ENCODE data around the gene ATXN3. TPM values are rescaled to one million over a fixed set of nuclear protein-coding genes. Genes with fewer than 3 reads are reported as not detected.
A peak's percentile ranks its signal among the peaks of the same experiment; 100 is the strongest.

Gene ATXN3
- total and polyA plus RNA-seq, 2 of the 13 experiments (the other 11 are each of a cell fraction or from before 2014, with no cell fraction given): 14.9 to 17.3 TPM

DNA sequence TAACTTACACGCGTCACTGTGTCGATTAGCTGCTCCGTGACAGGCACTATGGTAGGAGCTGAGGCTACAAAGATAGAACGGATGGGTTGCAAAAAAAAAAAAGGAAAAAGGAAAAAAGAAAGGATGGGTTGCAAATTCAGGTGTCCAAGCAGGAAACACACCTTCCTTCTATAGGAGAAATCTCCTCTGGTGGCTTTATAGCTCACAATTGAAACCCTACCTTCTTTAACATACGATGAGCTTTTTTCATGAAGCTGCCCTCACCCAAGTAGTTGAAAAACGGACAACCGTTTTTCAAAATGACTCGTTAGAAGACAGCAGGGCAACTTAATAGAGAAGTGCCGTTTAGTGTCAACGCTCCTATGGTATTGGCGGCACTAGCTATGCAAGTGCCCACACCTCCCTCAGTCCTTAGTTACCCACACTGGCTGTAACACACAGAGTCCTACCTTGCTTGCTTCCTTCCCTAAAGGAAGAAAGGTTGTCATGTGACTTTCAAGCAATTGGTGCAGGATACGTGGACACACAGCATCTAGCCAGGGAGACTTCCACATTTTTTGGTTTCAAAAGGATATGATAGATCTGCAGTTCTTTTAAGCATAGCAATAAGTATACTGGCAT, 65.8 kb downstream of the ATXN3 start:
- CTCF ChIA-PET (ENCODE audit: low intra/inter-chr PET ratio, low total read pairs): no interaction called here
- intact Hi-C loops (cut with micrococcal nuclease; ENCODE audit: unreplicated experiment): loop anchor here (1.0 kb wide), 1 partner anchor 66 kb away; the partner anchor contains the start of gene ATXN3
- Histone ChIP-seq H3K9me3 (ENCODE audit: low read length) (no peaks in the 10 kb centered on the region), H3K4me1 (ENCODE audit: insufficient read depth, low read length) (peaks cover 40% of the 10 kb centered on the region), H3K4me3 (replicated peaks in 1 of 3; ENCODE audit: insufficient read depth in 1 of 3, low read depth in 2 of 3, low read length in 3 of 3) (peak overlapping the region; percentile 77 to 91 (median 89)), H3K27me3 (ENCODE audit: control insufficient read depth in 1 of 2, insufficient read depth in 2 of 2, low read length in 2 of 2) (no peaks in the 10 kb centered on the region; a peak in 2 of 5 replicates), H3K36me3 (replicated peaks in 1 of 2; ENCODE audit: control insufficient read depth in 1 of 2, insufficient read depth in 2 of 2, low read length in 2 of 2) (no peaks in the 10 kb centered on the region), H3K79me2 (ENCODE audit: insufficient read depth, low read length) (peaks cover 44% of the 10 kb centered on the region), H3K9ac (ENCODE audit: insufficient read depth, low read depth, low read length) (peak overlapping the region; percentile 98), H3K27ac (ENCODE audit: extremely low read length, insufficient read depth, low read length) (peak overlapping the region; percentile 97), H3K4me2 (ENCODE audit: low read depth, low read length) (peak overlapping the region; percentile 92), H4K20me1 (ENCODE audit: insufficient read depth, low read length) (peaks cover 9% of the 10 kb centered on the region; the same call in 1 of the 2 replicates), H2AFZ (ENCODE audit: low read length) (peak overlapping the region; percentile 85)
- no TSS peak for BruUV-seq (replicated peaks)
- ATAC-seq (peak; percentile 69), DNase-seq (ENCODE audit: low spot score) (peak; percentile 18), FAIRE-seq (peak; percentile 70)
- POLR2A ChIA-PET: interaction anchor here (0.9 to 2.8 kb wide), 10 partner anchors 13 to 755 kb away, joined by 3 to 25 read pairs (median 4); partner anchors contain the start of genes ATXN3, CPSF2 and NDUFB1
- WGBS (ENCODE audit: low lambda C conversion rate): 2% methylated on average over 13 of the region's 13 CpGs
- in situ Hi-C loops (cut with HindIII; ENCODE audit: extremely low pct_ligation_motif_present, low pct_unique_long_range_greater_than_20kb): loop anchor here (5.0 kb wide), 1 partner anchor 67 kb away; the partner anchor contains the start of gene ATXN3
- TF ChIP-seq ELF3 (CRISPR knock-in tag; IDR thresholded peaks at IDR 0.05) (no peak), ZNF44 (CRISPR knock-in tag; IDR thresholded peaks at IDR 0.05) (no peak), ELF1 (CRISPR knock-in tag; IDR thresholded peaks at IDR 0.05) (no peak), AGO2 (optimal IDR thresholded peaks at IDR 0.05; ENCODE audit: low read depth, low read length) (no peak), ELF4 (CRISPR knock-in tag; IDR thresholded peaks at IDR 0.05; ENCODE audit: borderline replicate concordance) (0 out of 2 replicates have a peak, but pooled peaks have one; percentile 26), ZMYM2 (CRISPR knock-in tag; IDR thresholded peaks at IDR 0.05) (no peak), HOXA9 (CRISPR knock-in tag; IDR thresholded peaks at IDR 0.05; ENCODE audit: borderline replicate concordance) (no peak), SP140L (CRISPR knock-in tag; IDR thresholded peaks at IDR 0.05; ENCODE audit: borderline replicate concordance) (no peak), KDM4B (CRISPR knock-in tag; IDR thresholded peaks at IDR 0.05) (no peak), PTBP1 (IDR thresholded peaks at IDR 0.05; ENCODE audit: low read depth, low read length, poor library complexity, severe bottlenecking) (no peak), ZEB1 (IDR thresholded peaks at IDR 0.05; ENCODE audit: insufficient replicate concordance, low read depth) (no peak), YEATS2 (CRISPR knock-in tag; IDR thresholded peaks at IDR 0.05; ENCODE audit: borderline replicate concordance) (no peak), NBN (conservative IDR thresholded peaks at IDR 0.05) (no peak), CCAR2 (optimal IDR thresholded peaks at IDR 0.05; ENCODE audit: low read depth, low read length) (no peak), SALL2 (CRISPR knock-in tag; IDR thresholded peaks at IDR 0.05) (no peak), ZNF878 (CRISPR knock-in tag; IDR thresholded peaks at IDR 0.05) (0 out of 2 replicates have a peak, but pooled peaks have one; percentile 58)
- TF ChIP-seq, protein P1, sequence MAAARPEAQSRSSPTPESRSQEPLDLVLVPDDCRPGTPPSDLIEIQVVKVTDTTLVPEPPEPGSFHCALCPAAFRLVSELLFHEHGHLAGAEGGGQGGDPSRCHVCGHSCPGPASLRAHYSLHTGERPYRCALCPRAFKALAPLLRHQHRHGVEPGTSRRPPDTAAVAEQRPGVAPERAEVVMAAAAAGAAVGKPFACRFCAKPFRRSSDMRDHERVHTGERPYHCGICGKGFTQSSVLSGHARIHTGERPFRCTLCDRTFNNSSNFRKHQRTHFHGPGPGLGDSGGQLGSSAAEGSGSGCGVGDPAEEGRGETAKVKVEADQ (CRISPR knock-in tag; IDR thresholded peaks at IDR 0.05; ENCODE audit: borderline replicate concordance): no peak
- TF ChIP-seq, protein P2, sequence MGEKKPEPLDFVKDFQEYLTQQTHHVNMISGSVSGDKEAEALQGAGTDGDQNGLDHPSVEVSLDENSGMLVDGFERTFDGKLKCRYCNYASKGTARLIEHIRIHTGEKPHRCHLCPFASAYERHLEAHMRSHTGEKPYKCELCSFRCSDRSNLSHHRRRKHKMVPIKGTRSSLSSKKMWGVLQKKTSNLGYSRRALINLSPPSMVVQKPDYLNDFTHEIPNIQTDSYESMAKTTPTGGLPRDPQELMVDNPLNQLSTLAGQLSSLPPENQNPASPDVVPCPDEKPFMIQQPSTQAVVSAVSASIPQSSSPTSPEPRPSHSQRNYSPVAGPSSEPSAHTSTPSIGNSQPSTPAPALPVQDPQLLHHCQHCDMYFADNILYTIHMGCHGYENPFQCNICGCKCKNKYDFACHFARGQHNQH (CRISPR knock-in tag; IDR thresholded peaks at IDR 0.05): no peak
- TF ChIP-seq, protein P3, sequence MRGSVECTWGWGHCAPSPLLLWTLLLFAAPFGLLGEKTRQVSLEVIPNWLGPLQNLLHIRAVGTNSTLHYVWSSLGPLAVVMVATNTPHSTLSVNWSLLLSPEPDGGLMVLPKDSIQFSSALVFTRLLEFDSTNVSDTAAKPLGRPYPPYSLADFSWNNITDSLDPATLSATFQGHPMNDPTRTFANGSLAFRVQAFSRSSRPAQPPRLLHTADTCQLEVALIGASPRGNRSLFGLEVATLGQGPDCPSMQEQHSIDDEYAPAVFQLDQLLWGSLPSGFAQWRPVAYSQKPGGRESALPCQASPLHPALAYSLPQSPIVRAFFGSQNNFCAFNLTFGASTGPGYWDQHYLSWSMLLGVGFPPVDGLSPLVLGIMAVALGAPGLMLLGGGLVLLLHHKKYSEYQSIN (CRISPR knock-in tag; IDR thresholded peaks at IDR 0.05; ENCODE audit: borderline replicate concordance): no peak
- TF ChIP-seq, protein P4, sequence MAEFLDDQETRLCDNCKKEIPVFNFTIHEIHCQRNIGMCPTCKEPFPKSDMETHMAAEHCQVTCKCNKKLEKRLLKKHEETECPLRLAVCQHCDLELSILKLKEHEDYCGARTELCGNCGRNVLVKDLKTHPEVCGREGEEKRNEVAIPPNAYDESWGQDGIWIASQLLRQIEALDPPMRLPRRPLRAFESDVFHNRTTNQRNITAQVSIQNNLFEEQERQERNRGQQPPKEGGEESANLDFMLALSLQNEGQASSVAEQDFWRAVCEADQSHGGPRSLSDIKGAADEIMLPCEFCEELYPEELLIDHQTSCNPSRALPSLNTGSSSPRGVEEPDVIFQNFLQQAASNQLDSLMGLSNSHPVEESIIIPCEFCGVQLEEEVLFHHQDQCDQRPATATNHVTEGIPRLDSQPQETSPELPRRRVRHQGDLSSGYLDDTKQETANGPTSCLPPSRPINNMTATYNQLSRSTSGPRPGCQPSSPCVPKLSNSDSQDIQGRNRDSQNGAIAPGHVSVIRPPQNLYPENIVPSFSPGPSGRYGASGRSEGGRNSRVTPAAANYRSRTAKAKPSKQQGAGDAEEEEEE (CRISPR knock-in tag; IDR thresholded peaks at IDR 0.05; ENCODE audit: borderline replicate concordance): no peak

All from HepG2 (cell line).